OCI-LY7 (cell line): Measurements from ENCODE around the gene SELPLG.

Source experiments
- EZH2phosphoT487 ChIP-seq: fragments of 200-600 bp; sonication (generic); IDR thresholded peaks from 2 replicates; pipeline ENCODE4 v1.6.1; 2018; ENCODE audit warnings: low read depth, borderline replicate concordance, mild to moderate bottlenecking, mixed run types, antibody characterized with exemption, low read length, moderate library complexity, mixed read lengths
- TF ChIP-seq, protein P1 (sequence below): fragments of 200-600 bp; sonication (generic); conservative IDR thresholded peaks from 2 replicates; pipeline ENCODE4 v1.5.1; 2014; ENCODE audit warnings: mild to moderate bottlenecking, antibody characterized with exemption, low read length, moderate library complexity, mixed read lengths

DNA sequence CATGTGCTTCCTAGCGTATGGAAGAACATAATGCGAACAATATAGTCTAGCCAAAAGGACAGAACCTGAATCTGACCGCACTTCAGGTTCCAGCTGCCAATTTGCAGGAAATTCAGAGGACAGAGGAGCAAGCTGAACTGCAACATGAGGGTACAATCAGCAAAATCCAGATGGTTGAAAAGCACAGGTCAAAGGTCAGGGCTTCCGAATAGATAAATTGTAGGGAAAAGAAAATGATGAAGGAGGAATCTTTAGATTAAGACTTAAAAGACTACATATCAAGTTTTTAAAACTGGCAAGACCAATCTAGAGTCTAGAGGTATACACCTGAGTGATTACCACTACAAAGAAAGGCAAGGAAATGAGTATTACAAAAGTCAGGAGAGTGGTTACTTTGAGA, 42.1 kb upstream of the SELPLG start:
- TF ChIP-seq, protein P1, sequence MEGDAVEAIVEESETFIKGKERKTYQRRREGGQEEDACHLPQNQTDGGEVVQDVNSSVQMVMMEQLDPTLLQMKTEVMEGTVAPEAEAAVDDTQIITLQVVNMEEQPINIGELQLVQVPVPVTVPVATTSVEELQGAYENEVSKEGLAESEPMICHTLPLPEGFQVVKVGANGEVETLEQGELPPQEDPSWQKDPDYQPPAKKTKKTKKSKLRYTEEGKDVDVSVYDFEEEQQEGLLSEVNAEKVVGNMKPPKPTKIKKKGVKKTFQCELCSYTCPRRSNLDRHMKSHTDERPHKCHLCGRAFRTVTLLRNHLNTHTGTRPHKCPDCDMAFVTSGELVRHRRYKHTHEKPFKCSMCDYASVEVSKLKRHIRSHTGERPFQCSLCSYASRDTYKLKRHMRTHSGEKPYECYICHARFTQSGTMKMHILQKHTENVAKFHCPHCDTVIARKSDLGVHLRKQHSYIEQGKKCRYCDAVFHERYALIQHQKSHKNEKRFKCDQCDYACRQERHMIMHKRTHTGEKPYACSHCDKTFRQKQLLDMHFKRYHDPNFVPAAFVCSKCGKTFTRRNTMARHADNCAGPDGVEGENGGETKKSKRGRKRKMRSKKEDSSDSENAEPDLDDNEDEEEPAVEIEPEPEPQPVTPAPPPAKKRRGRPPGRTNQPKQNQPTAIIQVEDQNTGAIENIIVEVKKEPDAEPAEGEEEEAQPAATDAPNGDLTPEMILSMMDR, result no peak
- TF ChIP-seq EZH2phosphoT487, result no peak
